Endothelial cell (in vitro differentiated cells): ENCODE data around the gene GCNA. TPM values are rescaled to one million over a fixed set of nuclear protein-coding genes. Genes with fewer than 3 reads are reported as not detected.

Source experiments
- DNase-seq: peaks from one replicate; pipeline ENCODE4 v3.0.0; 2021; ENCODE audit warnings: low spot score
- H3K27ac Mint-ChIP-seq: one replicate; pipeline ENCODE4 v1.8.0; 2021; ENCODE audit warnings: mixed read lengths, inconsistent platforms; ENCODE audit not compliant: unreplicated experiment
- H3K27me3 Mint-ChIP-seq: one replicate; pipeline ENCODE4 v1.8.0; 2021; ENCODE audit warnings: mild to moderate bottlenecking, moderate library complexity, mixed read lengths, inconsistent platforms; ENCODE audit not compliant: unreplicated experiment
- H3K36me3 Mint-ChIP-seq: one replicate; pipeline ENCODE4 v1.8.0; 2021; ENCODE audit warnings: mild to moderate bottlenecking, low read depth, mixed read lengths, inconsistent platforms; ENCODE audit not compliant: unreplicated experiment
- H3K4me1 Mint-ChIP-seq: one replicate; pipeline ENCODE4 v1.8.0; 2021; ENCODE audit warnings: mild to moderate bottlenecking, mixed read lengths, inconsistent platforms; ENCODE audit not compliant: unreplicated experiment
- H3K4me3 Mint-ChIP-seq: one replicate; pipeline ENCODE4 v1.8.0; 2021; ENCODE audit warnings: mild to moderate bottlenecking, mixed read lengths, inconsistent platforms; ENCODE audit not compliant: unreplicated experiment
- H3K9me3 Mint-ChIP-seq: one replicate; pipeline ENCODE4 v1.8.0; 2021; ENCODE audit warnings: mixed read lengths, inconsistent platforms; ENCODE audit not compliant: unreplicated experiment
- CTCF ChIP-seq: fragments of 200-600 bp; sonication (generic); IDR thresholded peaks from one replicate; pipeline ENCODE4 v1.5.0; 2021; ENCODE audit warnings: antibody characterized with exemption; ENCODE audit not compliant: unreplicated experiment
- total RNA-seq: library from RNA; stranded (reverse); fragmentation: NEBNext Ultra II Directional; extraction: Animal tissue kit (Norgen Biotek cat#: 25700); gene quantifications from one replicate; pipeline ENCODE4 v1.2.1, GENCODE V29; 2021; ENCODE audit not compliant: unreplicated experiment

Gene GCNA
- total RNA-seq, 1 donor from 2014 or later, result 3.0 TPM

GRCh38 chrX:71653344-71653743 lies 75.1 kb downstream of the GCNA start:
- no peaks in the 10 kb centered on the region for H3K9me3 Mint-ChIP-seq
- H3K4me3 Mint-ChIP-seq, result no peak overlapping the region
- no peak for DNase-seq
- TF ChIP-seq CTCF, result no peak
- H3K36me3 Mint-ChIP-seq, result no peaks in the 10 kb centered on the region
- H3K27me3 Mint-ChIP-seq, result no peaks in the 10 kb centered on the region
- no peak overlapping the region for H3K27ac Mint-ChIP-seq
- H3K4me1 Mint-ChIP-seq, result no peaks in the 10 kb centered on the region

- H3K36me3 Mint-ChIP-seq, result no peaks in the 10 kb centered on the region
- no peak overlapping the region for H3K27ac Mint-ChIP-seq
- DNase-seq, result no peak
- TF ChIP-seq CTCF, result no peak
- H3K4me3 Mint-ChIP-seq, result no peak overlapping the region
- no peaks in the 10 kb centered on the region for H3K9me3 Mint-ChIP-seq
- peaks cover 4% of the 10 kb centered on the region for H3K27me3 Mint-ChIP-seq
- H3K4me1 Mint-ChIP-seq, result peaks cover under 1% of the 10 kb centered on the region
Observed at GRCh38 chrX:71657267-71657666, 79.0 kb downstream of the GCNA start.

GRCh38 chrX:71659342-71659741 lies 81.1 kb downstream of the GCNA start:
- Mint-ChIP-seq H3K4me1 (peaks cover 3% of the 10 kb centered on the region), H3K9me3 (no peaks in the 10 kb centered on the region), H3K4me3 (no peak overlapping the region), H3K27ac (no peak overlapping the region), H3K27me3 (peaks cover 6% of the 10 kb centered on the region), H3K36me3 (no peaks in the 10 kb centered on the region)
- no peak for DNase-seq
- no peak for TF ChIP-seq CTCF

- H3K27ac Mint-ChIP-seq, result no peak overlapping the region
- H3K4me3 Mint-ChIP-seq, result no peak overlapping the region
- no peak for DNase-seq
- no peaks in the 10 kb centered on the region for H3K9me3 Mint-ChIP-seq
- H3K27me3 Mint-ChIP-seq, result peaks cover 6% of the 10 kb centered on the region
- peaks cover 3% of the 10 kb centered on the region for H3K4me1 Mint-ChIP-seq
- no peaks in the 10 kb centered on the region for H3K36me3 Mint-ChIP-seq
- no peak for TF ChIP-seq CTCF
Observed at GRCh38 chrX:71659959-71660358, 81.7 kb downstream of the GCNA start.

- DNase-seq, result no peak
- H3K27me3 Mint-ChIP-seq, result peaks cover 6% of the 10 kb centered on the region
- H3K4me3 Mint-ChIP-seq, result no peak overlapping the region
- no peaks in the 10 kb centered on the region for H3K9me3 Mint-ChIP-seq
- no peak overlapping the region for H3K27ac Mint-ChIP-seq
- TF ChIP-seq CTCF, result no peak
- H3K36me3 Mint-ChIP-seq, result no peaks in the 10 kb centered on the region
- peaks cover 3% of the 10 kb centered on the region for H3K4me1 Mint-ChIP-seq
Observed at GRCh38 chrX:71660562-71661416, 82.6 kb downstream of the GCNA start.
